Stimulated activated CD8-positive, alpha-beta memory T cell treated with anti-CD3 and anti-CD28 coated beads, Interleukin-7, amount 100 ng/mL, for 48 hours (primary cell): Measurements from ENCODE around the gene MCC.
"Not testable (repeated sequence)": the region's sequence is repeated elsewhere in the genome, so short reads cannot be mapped to it uniquely, and the experiment has no call there.

Experiments used
- DNase-seq, 2 donors: peaks; one replicate each; pipeline ENCODE4 v3.0.0-alpha.2; 2020; ENCODE audit warnings: low read depth in 1 of 2; ENCODE audit errors: extremely low read depth in 1 of 2

The MCC gene

GRCh38 chr5:113427871-113428574, 60.2 kb downstream of the MCC start:
- DNase-seq: no peak

DNA sequence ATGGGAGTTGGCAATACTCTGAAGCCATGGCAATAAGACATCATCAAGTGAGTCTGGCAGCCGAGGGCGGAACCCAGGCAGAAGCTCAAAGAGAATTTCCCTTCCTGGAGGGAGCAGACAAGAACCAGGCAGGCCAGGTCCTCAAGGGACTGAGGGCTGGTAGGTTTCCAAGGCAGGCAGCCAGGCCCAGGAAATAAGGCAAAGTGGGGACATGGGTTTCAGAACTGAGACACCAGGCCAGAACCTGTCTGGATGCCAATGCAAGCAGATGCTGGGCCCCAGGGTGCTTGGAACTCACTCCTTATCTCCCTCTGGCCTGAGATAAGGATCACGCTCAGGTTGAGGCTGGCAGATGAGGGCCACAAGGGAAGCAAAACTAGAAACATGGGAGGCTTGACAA, 62.3 kb downstream of the MCC start:
- DNase-seq: no peak

GRCh38 chr5:113421693-113422092, 66.6 kb downstream of the MCC start:
- no peak for DNase-seq

DNA sequence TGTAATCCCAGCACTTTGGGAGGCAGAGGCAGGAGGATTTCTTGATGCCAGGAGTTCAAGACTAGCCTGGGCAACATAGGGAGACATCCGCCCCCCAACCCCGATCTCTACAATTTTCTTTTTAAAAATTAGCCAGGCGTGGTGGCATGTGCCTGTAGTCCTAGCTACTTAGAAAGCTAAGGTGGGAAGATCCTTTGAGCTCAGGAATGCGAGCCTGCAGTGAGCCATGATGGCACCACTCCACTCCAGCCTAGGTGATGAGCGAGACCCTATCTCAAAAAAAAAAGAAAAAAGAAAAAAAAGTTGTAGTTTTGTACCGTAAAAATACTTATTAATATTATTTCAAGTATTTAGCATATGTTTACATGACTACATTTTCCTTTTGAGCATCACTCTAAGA, 82.7 kb downstream of the MCC start:
- DNase-seq: no peak

- no peak for DNase-seq
These were observed 84.0 kb downstream of the MCC start for GRCh38 chr5:113404269-113404668.

- not testable (repeated sequence) for DNase-seq
These were observed 90.3 kb downstream of the MCC start for GRCh38 chr5:113397986-113398385.

DNA sequence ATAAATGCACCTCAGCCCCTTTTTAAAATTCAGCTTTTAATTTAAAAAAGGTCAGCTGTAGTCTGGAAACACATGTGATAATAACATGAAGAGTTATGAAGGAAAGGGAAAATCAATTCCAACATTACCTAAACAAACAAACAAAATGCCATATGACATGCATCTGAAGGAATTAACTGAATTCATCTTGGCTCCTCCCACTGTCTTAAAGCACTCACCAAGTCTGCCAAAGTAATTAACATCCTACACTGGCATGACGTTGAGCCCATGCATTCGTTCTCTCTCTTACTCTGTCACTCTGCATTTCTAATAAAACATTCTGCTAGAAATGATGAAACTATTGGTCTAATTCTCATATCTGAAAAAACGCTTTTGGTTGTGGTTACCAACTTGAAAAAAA, 91.2 kb downstream of the MCC start:
- DNase-seq: no peak

GRCh38 chr5:113394658-113395057, 93.6 kb downstream of the MCC start:
- DNase-seq: no peak

DNA sequence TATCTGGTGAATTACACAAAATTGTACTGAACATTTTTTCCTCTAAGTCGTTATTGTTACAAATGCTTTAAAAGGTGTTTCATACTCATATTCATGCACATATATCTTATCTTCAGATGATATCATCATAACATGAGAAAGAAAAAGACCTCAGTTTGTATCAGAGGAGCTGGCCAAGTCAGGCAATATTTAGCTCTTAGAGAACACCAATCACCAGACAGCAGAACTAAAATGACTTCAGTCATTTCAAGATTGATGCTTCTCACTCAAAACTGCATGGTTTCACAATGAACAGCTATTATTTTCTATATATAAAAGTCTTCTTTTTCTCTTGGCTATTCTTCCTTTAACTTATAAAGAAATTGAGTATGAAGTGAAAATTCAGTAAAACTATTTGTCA, 98.0 kb downstream of the MCC start:
- DNase-seq: no peak

GRCh38 chr5:113389116-113389515, 99.1 kb downstream of the MCC start:
- no peak for DNase-seq

DNA sequence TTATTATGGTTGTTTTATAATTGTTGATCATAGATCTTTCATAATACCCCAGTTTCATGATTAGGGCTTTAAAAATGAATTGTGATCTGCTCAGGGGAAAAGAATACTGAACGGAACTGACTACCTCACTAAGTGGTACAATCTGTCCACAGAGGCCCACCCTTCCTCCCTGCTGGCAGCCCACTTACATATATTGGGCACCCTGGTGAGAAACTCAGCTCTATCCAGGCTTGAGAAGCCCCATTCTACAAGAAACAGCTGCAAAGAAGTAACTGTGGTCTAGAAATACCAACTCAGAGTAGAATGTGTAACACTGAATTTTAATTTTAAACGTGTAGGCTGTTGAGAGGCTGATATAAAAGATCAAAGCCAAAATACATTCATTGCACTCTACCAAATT, 100.4 kb downstream of the MCC start:
- DNase-seq: no peak

DNA sequence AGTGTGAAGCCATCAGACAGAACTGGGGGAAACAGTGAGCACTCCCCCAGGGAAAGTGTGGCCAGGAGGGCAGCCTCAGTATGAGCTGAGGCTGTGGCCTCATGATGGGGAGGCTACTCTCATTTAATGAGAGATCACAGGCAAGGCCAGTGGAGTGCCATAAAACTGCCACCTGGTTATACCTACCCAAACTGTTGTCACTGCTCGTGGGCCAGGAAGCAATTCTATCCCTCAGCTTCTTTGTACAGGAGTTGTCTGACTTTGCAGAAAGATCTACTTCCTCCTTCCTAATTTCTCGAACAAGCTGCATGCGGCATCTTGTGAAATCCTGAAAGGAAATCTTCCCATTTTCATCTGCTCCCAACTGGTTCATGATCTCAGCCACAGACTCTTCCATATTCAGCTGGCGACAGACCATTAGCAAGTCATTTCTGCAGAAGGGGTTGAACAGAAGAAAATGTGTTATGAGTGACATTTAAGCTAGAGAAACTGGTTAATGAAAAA, 103.4 kb downstream of the MCC start:
- DNase-seq: no peak

- DNase-seq: no peak
These were observed 105.5 kb downstream of the MCC start for GRCh38 chr5:113382731-113383130.

DNA sequence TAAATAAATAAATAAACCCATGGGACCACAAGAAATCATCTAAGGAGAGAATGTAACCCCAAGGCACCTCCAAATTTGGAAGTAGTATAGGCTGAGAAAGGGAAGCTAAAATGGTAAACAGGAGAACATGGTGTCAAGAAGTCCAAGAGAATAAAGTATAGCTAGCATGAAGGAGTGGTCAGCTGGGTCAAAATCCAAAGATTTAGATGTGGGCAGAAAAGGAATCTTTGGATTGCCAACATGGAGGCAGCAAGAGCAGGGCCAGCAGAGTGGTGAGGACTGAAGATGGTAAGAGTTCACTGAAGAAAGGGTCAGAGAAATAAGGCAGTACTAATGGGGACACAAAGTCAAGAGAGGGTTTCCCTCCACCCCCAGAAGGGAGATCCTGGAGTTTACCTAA, 106.5 kb downstream of the MCC start:
- DNase-seq: no peak

DNA sequence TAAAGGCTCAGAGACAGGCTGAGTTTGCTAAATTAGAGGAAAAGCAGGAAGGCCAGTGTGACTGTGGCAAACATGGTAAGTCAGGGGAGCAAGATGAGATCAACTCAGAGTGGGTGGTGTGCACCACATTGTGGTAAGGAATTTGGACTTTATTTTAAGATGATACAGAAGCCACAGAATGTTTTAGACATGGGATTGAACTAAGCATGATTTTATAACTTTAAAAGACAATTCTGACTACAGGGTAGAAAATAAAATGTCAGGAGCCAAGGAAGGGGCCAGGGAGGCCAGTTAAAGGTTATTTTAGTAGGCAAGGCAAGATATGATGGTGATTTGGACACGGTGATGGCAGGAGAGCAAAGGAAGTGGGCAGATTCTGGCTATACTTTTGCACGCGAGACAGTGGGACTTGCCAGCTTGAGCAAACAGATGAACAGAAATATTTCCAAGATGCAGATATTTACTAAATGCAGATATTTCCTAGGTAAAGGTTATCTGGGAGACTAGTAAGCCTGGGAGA, 107.4 kb downstream of the MCC start:
- no peak for DNase-seq

DNA sequence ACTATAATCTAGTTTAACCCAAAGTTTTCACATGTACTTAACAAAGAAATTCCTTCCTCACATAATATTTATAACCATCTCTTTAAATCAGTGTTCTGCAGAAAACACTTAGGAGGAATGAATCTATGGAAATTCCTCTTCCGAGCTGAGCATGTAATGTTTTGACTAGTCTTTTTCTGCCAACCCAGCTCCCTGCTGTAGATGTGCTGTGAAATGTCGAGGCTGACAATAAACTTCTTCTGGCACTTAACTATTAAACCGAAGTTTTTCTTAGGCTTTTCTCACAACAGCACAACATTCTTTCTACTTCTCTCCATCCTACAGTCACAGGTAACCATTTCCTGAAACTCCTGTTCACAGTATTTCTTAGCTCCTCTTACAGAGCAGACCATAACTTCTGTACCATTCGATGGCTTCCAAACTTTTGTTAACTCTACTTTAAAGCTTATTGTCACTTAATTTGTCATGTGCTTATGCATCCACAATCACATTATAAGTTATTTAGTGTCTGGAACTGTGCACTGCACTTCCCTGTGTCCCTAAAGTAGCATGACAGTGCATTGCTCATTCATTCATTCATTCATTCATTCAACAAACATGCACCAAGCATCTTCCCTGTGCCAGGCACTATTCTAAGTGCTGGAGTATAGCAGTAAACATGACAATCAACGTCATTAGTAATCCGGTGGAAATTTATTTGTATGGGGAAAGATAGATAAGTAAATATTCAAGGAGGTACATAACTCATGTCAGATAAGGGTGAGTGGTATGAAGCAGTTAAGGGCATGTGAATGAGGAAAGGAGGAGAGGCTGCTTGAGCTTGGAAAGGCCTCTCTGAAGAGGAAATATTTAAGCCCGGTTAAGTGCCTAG, 108.1 kb downstream of the MCC start:
- DNase-seq: no peak

DNA sequence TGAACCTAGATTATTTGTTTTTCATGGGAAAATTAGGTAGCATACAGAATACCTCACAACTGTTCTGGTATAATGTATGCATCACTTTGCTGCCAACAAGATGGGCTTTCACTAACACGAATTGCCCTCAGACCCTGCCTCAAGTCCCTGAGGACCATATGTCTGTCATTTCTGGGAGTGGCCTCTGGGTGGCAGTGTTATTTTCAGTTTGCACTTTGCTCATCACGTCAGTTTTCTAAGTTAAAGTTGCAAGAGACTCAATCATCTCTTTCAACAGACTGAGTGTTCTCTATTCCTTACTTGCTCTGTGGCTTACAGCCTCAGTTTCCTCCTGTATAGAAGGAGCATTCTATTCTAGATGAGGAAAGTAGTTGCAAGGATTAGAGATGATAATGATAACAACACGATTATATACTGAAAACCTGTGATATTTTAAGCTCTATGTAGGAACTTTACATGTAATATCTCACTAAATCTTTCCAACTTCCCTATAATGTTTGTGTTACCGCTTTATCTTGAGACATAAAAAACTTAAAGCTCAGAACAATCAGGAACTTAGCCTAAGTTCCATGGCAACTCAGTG, 109.2 kb downstream of the MCC start:
- DNase-seq: peak in 1 of 2 donors; percentile 39

DNA sequence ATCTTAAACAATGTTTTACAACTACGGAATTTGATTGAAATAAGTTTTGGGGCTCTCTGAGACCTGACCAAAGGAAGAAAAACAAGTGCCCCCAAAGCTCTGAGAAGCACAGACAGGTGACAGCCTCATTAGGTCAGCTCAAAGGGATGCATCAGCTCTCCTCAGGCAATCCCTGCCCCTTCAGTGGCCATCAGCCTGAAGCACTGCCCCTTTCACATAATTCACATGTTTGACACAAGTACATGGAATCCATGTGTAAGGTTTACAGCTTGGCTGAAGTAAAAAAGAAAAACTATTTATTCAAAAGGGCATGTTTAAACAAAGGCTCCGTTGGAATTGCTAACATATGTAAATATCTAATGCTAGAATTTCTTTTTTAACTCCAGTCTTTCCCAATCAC, 109.7 kb downstream of the MCC start:
- DNase-seq: no peak

DNA sequence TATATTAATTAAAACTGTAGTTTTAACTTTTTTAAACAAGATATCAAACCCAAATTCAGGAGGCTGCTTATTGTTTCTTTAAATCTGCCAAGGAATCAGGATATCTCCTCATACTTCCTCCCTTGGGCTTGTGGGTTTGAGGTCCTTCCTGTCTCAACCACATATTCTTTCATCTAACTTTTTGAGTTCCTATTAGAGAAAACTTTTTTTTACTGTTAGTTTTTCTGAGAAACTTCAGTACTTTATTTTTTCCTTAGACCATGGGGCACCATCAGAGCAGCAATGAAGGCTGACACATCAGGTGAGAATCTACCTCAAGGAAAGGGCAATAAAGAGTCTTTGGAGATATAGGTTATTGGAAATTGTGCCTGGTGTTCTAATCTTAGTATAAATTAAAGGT, 110.2 kb downstream of the MCC start:
- no peak for DNase-seq

DNA sequence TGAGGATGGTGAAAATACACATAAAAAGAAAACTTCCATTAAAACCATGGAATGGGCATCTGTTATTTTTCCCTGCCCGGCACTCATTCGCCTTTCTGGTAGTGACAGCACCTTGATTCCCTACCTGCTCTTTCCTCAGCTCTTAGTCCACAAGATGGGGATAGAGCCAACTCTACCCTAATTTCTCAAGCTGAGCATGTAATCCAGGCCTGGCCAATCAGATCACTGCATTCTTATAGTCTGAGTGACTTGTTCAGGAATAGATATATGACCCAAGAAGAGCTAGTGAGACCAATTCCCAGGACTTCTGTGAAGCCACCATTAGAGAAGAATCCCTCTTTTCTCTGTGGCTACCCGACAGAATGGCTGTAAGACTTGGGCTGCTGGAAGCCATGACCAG, 111.6 kb downstream of the MCC start:
- DNase-seq: no peak

DNA sequence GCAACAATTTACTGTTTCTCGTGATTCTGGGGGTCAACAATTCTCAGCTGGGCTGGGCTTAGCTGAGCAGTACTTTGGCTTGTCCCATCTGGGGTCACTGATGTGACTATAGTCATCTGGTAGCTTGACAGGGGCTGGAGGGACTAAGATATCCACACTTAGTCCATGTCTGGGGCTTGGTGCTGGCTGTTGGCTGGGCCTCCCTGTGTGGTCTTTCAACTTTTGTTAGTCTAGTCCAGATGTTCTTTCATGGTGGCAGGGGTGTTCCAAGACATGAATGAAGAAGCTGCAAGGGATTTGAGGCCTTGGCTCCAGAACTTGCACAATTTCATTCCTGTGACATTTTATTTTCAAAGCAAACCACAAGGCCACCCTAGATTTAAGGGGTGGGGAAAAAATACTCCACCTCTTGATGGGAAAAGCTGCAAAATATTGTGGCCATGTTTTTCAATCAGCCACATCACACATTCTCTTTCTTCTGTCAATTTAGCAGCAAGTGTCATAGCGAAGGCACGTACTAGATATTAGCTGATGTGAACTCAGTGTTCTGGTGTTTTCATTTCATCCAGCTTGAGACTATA, 112.7 kb downstream of the MCC start:
- no peak for DNase-seq
